Activated T-cell treated with anti-CD3 and anti-CD28 coated beads, Interleukin-2, amount 50 U/mL, for 48 hours (primary cell): ENCODE data around the gene GSTM3.
"Not testable (repeated sequence)": the region's sequence is repeated elsewhere in the genome, so short reads cannot be mapped to it uniquely, and the experiment has no call there.

ENCODE experiments used
- DNase-seq, 2 experiments: peaks; one replicate each; pipeline ENCODE4 v3.0.0-alpha.2; 2020

GSTM3 gene

DNA sequence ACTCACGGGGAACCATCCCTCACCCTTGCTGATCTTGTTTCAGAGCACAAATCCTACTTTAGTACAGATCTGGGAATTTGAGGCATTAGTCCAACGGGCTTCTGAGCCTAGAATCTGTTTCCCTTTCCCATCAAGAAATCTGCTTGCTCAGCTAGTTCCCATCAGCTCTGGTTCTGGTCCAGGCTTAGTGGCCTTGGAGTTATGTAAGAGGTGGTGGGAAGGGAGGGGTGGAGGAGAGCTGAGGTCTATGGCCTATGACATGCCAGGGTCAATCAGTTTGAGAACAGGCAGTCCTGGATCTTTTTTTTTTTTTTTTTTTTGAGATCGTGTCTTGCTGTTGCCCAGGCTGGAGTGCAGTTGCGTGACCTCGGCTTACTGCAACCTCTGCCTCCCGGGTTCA, 49.1 kb downstream of the GSTM3 start:
- DNase-seq = no peak

DNA sequence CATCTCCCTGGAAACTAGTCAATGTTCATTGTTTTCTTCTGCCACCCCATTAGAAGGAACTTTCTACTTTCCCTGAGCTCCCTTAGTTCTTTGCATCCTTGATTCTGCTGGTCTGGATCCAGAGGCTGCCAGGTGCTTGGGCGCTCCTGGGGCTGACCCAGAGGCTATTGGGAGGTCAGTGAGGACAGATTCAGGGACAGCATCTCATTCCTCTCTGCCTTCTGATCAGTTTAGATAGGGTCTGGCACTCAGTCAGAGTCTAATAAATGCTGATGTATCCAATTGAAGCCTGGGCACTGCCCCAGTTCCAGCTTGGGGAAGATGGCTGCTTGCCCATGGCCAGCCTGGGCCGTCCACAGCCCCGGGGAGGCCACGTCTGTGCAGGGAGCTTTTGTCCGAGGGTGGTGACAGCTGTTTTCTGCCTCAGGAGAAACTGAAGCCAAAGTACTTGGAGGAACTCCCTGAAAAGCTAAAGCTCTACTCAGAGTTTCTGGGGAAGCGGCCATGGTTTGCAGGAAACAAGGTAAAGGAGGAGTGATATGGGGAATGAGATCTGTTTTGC, 50.9 kb downstream of the GSTM3 start:
- no peak for DNase-seq

DNA sequence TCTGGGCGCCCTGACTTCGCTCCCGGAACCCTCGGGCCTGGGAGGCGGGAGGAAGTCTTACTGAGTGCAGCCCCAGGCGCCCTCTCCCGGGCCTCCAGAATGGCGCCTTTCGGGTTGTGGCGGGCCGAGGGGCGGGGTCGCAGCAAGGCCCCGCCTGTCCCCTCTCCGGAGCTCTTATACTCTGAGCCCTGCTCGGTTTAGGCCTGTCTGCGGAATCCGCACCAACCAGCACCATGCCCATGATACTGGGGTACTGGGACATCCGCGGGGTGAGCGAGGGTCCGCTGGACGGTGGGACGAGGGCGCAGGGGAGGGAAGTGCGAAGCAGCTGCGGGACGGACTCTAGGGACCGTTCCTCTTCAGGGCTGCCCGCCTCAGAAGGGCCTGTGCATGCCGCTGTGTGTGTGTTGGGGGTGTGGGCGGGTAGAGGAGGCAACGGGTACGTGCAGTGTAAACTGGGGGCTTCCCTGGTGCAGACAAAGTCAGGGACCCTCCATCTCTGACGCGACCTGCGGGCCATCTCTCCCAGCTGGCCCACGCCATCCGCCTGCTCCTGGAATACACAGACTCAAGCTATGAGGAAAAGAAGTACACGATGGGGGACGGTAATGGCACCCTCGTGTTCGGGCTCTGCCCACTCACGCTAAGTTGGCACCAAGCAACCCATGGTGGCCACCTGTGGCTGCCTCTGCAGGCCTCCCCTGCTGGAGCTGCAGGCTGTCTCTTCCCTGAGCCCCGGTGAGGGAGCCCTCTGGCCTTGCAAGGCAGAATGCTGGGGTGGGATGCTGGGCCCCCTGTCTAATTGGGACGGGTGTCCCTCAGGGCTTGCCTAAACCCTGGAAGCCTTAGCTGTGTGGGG, 53.0 kb downstream of the GSTM3 start, which contains the start of gene GSTM1:
Gene GSTM1, plus strand, starts transcription at position 177 of the 859 bp plus-strand sequence. Its CDS starts 57 bp downstream, at position 234.
- DNase-seq = peak; percentile 91 to 93

DNA sequence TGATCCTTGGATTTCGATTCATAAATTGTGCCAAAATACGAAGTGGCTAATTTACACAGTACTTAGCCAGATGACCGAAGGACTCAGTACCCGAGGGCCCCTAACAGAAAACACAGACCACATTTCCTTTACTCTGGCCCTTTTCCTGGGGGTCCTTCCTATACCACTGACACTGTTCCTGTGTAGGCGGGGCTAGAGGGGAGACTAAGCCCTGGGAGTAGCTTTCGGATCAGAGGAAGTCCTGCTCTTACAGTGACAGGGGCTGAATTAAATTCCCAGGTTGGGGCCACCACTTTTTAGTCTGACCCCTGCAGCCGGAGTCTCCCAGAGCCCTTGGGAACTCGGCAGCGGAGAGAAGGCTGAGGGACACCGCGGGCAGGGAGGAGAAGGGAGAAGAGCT, 53.7 kb downstream of the GSTM3 start:
- not testable (repeated sequence) for DNase-seq

DNA sequence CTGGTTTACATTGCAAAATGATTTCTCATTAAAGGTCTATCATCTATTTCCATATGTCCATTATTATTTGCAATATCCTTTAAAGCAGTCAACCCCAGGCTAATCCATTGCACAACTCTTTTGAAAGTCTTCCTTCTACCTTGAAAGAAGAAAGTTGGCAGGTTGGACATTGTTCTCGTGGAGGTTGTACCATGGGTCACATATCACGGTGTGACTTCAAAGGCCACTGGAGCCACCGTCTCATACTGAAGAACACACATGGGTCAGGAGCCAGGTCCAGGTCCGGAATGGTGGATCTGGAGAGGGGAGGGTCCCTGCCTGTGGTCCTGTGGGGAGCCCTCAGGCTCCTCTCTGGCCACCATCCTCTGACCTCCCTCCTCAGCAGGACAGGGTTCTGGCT, 54.9 kb downstream of the GSTM3 start:
- not testable (repeated sequence) for DNase-seq

DNA sequence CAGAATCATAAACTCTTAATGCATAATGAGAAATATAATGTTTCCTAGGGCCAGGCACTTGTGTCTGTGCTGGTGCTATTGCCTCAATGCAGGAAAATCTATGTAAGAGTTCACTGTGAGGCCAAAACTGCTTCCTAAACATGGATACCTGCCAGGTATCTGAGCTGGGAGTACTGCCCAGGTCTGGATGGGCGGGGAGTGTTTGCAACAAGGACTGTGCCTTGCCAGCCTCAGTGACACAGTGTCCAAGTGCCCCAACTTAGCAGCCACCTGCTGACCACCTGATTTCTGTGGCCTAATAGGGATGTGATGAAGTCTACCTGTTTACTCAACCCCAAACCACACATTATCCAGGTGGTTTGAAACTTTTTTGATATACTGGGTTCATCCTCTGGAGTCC, 55.4 kb downstream of the GSTM3 start:
- DNase-seq = not testable (repeated sequence)

DNA sequence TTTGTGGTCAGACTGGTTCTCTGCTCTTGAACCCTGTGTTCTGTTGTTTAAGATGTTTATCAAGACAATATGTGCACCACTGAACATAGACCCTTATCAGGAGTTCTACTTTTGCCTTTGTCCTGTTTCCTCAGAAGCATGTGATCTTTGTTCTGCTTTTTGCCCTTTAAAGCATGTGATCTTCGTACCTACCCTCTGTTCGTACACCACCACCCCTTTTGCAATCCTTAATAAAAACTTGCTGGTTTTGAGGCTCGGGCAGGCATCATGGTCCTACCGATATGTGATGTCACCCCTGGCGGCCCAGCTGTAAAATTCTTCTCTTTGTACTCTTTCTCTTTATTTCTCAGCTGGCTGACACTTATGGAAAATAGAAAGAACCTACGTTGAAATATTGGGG, 56.1 kb downstream of the GSTM3 start:
- not testable (repeated sequence) for DNase-seq
